ENCODE results near the gene GABRG3.

DNA sequence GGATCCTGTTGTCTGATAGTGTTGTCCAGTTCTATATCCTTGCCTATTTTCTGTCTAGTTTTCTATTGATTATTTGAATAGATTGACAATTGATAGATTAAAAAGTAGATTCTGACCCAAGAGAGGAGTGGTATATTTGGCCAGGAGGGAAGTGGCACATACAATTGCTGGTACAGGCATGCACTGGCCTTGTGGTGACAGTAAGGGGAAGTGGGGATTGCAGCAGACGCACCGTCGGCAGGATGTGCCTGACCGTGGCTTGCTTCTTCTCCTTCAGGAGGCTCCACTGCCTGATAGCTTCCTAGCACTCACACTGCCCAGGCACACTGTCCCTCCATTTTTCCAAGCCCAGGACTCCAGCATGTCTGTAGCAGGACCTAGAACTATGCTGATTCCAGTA is 10.5 kb downstream of the GABRG3 start:
- TF ChIP-seq EZH2phosphoT487 (conservative IDR thresholded peaks at IDR 0.05; ENCODE audit: low read length) (no peak), CTCF (IDR thresholded peaks at IDR 0.05; ENCODE audit: insufficient read depth, low read length, poor library complexity, severe bottlenecking) (no peak)
